ENCODE results near the gene RIC8B.

Gene RIC8B

DNA sequence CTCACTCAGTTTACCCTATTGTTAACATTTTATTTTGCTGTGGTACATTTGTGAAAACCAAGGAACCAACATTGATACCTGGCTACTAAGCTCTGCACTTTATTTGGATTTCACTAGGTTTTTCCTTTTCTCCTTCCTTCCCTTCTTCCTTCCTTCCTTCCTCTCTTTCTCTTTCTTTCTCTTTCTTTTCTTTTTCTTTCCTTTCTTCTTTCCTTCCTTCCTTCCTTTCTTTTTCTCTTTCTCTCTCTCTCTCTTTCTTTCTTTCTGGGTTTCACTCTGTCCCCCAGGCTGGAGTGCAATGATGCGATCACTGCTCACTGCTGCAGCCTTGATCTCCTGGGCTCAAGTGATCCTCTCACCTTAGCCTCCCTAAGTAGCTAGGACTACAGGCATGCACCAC lies 152.2 kb downstream of the RIC8B start:
- no peaks in the 10 kb centered on the region for H3K9me2 ChIP-seq (replicated peaks; ENCODE audit: control insufficient read depth, low read length)
- H3F3A ChIP-seq (ENCODE audit: control insufficient read depth, insufficient read depth) = no peaks in the 10 kb centered on the region
- TF ChIP-seq, protein P1, sequence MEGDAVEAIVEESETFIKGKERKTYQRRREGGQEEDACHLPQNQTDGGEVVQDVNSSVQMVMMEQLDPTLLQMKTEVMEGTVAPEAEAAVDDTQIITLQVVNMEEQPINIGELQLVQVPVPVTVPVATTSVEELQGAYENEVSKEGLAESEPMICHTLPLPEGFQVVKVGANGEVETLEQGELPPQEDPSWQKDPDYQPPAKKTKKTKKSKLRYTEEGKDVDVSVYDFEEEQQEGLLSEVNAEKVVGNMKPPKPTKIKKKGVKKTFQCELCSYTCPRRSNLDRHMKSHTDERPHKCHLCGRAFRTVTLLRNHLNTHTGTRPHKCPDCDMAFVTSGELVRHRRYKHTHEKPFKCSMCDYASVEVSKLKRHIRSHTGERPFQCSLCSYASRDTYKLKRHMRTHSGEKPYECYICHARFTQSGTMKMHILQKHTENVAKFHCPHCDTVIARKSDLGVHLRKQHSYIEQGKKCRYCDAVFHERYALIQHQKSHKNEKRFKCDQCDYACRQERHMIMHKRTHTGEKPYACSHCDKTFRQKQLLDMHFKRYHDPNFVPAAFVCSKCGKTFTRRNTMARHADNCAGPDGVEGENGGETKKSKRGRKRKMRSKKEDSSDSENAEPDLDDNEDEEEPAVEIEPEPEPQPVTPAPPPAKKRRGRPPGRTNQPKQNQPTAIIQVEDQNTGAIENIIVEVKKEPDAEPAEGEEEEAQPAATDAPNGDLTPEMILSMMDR (IDR thresholded peaks at IDR 0.05; ENCODE audit: low read depth, low read length, poor library complexity, severe bottlenecking) = no peak
- TF ChIP-seq EZH2phosphoT487 (IDR thresholded peaks at IDR 0.05; ENCODE audit: borderline replicate concordance, low read length) = no peak
- no peaks in the 10 kb centered on the region for H3K4me1 ChIP-seq (ENCODE audit: control insufficient read depth, low read length)
- H3K36me3 ChIP-seq (ENCODE audit: control insufficient read depth, low read length) = no peaks in the 10 kb centered on the region
- H3K79me2 ChIP-seq (ENCODE audit: control insufficient read depth, low read length) = no peaks in the 10 kb centered on the region
- H3K27me3 ChIP-seq (ENCODE audit: control insufficient read depth, low read length) = peaks cover 16% of the 10 kb centered on the region
- H3K4me3 ChIP-seq (ENCODE audit: low read length) = no peak overlapping the region
- no peaks in the 10 kb centered on the region for H4K20me1 ChIP-seq (ENCODE audit: control insufficient read depth, insufficient read depth, low read depth, low read length)
- no peak overlapping the region for H3K4me2 ChIP-seq (ENCODE audit: low read length)
- H3K9me3 ChIP-seq (ENCODE audit: control insufficient read depth, insufficient read depth, low read length) = no peaks in the 10 kb centered on the region
- no peak overlapping the region for H3K27ac ChIP-seq (ENCODE audit: low read depth, low read length)

DNA sequence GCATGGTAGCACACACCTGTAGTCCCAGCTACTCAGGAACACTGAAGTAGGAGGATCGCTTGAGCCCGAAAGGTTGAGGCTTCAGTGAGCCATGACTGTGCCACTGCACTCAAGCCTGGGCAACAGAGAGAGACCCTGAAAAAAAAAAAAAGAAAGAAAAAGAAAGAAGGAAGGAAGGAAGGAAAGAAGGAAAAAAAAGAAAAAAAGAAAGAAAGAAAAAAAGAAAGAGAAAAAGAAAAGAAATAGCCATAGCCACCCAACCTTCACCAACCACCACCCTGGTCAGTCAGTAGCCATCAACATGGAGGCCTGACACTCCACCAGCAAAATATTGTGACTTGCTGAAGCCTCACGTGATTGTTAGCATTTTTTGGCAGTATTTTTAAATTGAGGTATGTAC lies 159.8 kb downstream of the RIC8B start:
- no peaks in the 10 kb centered on the region for H3F3A ChIP-seq (ENCODE audit: control insufficient read depth, insufficient read depth)
- no peak for TF ChIP-seq EZH2phosphoT487 (IDR thresholded peaks at IDR 0.05; ENCODE audit: borderline replicate concordance, low read length)
- TF ChIP-seq, protein P1 (IDR thresholded peaks at IDR 0.05; ENCODE audit: low read depth, low read length, poor library complexity, severe bottlenecking) = no peak
- H3K27me3 ChIP-seq (ENCODE audit: control insufficient read depth, low read length) = peaks cover 12% of the 10 kb centered on the region; the same call in 1 of the 2 replicates
- H3K36me3 ChIP-seq (ENCODE audit: control insufficient read depth, low read length) = no peaks in the 10 kb centered on the region
- no peaks in the 10 kb centered on the region for H3K9me3 ChIP-seq (ENCODE audit: control insufficient read depth, insufficient read depth, low read length)
- H3K9me2 ChIP-seq (replicated peaks; ENCODE audit: control insufficient read depth, low read length) = no peaks in the 10 kb centered on the region
- H3K4me2 ChIP-seq (ENCODE audit: low read length) = no peak overlapping the region
- H3K79me2 ChIP-seq (ENCODE audit: control insufficient read depth, low read length) = no peaks in the 10 kb centered on the region
- no peak overlapping the region for H3K27ac ChIP-seq (ENCODE audit: low read depth, low read length)
- no peaks in the 10 kb centered on the region for H3K4me1 ChIP-seq (ENCODE audit: control insufficient read depth, low read length)
- no peak overlapping the region for H3K4me3 ChIP-seq (ENCODE audit: low read length)
- H4K20me1 ChIP-seq (ENCODE audit: control insufficient read depth, insufficient read depth, low read depth, low read length) = no peaks in the 10 kb centered on the region
